Activated CD4-positive, CD25-positive, alpha-beta regulatory T cell treated with anti-CD3 and anti-CD28 coated beads, Interleukin-2, amount 50 U/mL, for 72 hours (primary cell): Measurements from ENCODE around the gene EML2.

ENCODE experiments used
- DNase-seq: peaks from one replicate; pipeline ENCODE4 v3.0.0; 2021

EML2 gene

DNA sequence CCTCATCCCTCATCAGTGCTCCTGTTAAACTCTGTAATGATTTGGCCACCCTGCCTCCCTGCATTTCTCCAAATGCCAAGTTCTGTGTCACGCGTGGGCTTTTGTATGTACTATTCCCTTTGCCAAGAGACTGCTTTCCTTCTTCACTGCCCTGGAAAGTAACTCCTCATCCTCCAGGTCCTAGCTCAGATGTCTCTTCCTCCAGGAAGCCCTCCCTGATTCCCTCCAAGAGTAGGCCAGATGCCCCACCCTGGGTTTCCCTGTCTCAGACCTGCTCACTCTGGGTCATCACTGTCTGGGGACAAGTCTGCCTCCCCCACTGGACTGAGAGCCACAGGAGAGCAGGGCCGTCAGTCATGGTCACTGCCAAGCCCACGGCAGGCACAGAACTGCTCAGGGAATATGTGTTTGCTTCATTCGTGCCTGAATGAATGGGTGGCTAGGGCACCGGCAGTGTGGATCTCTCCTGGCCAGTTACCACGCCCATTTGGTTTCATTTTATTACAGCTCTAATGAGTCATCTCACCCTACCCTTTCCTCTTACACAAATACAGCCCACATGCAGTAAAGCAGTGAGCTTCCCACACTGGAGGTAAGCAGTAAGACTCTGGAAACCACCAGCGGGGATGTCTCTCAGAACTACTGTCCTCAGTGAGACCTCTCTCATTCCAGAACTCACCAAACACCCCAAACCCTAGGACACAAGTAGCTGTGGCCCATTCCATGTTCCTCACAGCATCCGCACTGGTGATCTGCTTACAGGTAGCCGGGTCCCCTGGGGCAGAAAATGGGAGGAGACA, 25.1 kb downstream of the EML2 start:
- no peak for DNase-seq

DNA sequence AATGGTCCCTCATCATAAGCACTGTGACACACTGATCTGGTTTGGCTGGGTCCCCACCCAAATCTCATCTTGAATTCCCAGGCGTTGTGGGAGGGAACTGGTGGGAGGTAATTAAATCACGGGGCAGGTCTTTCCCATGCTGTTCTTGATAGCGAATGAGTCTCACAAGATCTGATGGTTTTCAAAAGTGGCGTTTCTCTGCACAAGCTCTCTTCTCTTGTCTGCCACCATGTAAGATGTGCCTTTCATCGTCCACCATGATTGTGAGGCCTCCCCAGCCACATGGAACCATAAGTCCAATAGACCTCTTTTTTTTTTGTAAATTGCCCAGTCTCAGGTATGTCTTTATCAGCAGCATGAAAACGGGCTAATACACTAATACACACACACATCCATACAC, 30.2 kb downstream of the EML2 start:
- no peak for DNase-seq

DNA sequence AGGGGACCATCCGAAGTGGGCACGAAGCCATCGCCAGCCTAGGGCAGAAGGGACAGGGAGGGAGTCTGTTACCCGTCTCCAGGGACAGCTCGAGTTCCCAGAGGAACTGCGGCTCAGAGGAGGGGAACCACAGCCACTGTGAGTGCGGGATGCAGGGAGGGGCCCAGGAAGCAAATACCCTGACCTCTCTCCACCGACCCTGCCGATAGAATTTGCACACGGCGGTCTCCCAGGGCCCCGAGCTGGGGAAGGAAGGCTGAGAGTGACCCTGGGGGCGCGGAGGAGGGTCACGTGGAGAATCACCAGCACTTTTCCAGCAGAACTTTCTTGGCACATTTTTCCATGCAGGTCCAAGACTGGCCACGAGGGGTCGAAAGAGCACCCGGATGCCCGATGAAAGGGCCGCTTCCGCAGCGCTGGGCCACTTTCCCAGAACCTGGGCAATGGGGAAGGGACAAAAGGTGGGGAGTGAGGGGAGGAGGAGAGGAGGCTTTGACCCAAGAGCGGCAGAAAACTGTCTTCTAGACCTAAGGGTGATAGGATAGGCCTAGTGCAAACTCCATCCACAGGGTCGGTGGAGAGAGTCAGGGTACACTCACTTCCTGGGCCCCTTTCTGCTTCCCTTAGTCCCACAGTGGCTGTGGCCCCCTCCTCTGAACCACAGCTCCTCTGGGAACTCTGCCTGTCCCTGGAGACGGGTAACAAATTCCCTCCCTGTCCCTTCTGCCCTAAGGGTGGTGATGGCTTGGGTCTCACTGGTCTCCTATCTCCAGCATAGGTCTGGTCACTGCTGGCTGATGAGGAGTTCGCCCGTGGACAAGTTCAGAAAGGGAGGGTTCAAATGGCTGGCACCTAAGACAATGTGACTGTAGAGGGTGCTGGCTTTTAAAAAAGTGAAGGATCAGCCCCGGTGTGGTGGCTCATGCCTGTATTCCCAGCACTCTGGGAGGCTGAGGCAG, 31.8 kb downstream of the EML2 start:
- DNase-seq, result peak; percentile 58

DNA sequence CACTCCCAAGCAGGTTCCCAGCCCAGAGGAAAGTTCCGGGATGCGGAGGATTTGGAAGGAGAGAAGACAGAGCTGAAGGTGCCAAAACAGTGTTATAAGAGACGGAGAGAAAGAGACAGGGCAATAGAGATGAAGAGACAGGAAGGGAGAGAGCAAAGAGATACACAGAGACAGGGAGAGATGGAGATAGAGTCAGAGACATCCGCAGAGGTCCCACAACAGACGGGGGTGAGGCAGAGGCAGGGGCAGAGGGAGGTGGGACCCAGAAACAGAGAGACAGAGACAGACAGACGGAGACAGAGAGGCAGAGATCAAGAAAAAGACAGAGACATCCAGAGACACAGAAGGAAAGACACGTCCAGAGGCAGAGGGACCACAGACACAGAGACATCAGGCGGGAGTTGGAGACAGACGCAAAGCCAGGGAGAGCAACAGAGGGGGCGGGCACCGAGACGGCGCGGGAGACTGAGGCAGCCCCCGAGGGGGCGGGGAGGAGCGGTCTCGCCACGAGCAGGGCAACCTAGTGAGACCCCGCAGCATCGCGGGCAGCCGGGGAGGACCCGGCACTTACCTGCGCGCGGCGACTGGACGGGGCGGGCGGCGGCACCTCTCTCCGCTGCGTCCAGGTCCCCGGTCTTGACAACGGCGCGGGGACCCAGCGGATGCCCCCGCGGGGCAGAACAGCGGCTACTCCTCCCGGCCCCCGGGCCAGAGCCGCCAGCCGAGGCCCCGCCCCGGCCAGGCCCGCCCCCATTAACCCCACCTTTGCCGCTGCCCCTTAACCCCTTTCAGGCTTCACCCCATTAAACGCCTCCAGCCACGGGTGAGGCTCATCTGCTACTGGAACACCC, 37.4 kb downstream of the EML2 start, which contains the start of gene GPR4:
GPR4 (minus strand) TSS at position 689 of the 851 bp plus-strand sequence. CDS start 10,346 bp downstream, outside the sequence.
- no peak for DNase-seq

DNA sequence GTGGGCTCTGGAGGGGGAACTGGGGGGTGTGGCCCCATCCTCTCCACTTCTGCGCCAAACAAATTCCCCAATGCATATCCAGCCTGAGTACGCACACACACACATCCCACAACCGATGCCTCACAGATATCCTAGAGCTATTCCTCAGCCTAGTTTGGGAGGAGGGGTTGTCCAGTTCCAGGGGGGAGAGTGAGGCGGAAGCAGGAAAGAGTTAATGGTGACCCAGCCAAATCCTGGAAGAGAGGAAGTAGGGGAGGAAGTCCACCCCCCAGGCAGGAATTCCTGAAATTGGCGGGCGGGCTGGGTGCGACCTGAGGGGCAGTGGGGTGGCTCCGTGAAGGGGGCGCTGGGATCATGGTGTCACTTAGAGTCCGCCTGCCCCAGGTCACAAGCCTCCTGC, 38.1 kb downstream of the EML2 start:
- no peak for DNase-seq

DNA sequence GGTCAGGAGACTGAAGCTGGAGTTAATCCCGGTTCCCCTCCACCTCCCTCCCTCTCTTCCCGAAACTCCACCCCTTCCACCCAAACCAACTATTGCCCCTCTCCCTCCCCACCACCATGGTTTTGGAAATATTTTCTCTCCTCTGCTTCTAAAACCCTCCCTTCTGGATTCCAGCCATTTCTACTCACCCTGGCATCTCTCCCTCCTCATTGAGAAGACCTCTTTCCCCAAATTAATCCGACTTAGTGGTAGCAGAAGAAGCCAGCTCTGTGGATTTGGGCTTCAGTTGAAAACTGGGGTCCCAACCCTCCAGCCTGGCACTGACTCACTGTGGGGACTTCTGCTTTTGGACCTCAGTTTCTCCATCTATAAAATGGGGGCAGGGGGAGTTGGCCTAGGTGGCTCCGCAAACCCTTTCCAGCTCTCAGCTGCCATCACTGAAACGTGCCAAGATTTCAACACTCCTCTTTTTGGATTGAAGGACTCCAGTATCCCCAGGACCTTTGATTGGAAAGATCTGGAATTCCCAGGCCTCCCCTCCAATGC, 38.8 kb downstream of the EML2 start:
- no peak for DNase-seq

DNA sequence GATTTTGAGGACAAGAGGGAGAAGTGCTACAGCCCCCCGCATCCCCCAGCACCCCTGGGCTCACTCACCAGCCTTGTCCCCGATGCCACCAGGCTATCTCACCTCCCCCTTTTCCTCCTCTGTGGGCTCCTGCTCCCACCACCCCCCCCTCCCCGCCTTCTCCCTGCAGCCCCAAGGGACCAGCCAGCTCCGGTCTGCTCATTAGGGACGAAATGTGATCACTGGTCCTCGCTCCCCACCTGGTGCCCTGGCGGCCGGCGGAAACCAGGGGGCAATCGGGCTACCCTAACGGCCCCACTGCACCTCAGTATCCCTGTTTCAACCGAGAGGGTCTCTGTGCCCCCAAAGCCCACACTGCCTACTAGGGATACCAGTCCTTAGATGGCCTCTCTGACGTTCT, 39.9 kb downstream of the EML2 start:
- no peak for DNase-seq

DNA sequence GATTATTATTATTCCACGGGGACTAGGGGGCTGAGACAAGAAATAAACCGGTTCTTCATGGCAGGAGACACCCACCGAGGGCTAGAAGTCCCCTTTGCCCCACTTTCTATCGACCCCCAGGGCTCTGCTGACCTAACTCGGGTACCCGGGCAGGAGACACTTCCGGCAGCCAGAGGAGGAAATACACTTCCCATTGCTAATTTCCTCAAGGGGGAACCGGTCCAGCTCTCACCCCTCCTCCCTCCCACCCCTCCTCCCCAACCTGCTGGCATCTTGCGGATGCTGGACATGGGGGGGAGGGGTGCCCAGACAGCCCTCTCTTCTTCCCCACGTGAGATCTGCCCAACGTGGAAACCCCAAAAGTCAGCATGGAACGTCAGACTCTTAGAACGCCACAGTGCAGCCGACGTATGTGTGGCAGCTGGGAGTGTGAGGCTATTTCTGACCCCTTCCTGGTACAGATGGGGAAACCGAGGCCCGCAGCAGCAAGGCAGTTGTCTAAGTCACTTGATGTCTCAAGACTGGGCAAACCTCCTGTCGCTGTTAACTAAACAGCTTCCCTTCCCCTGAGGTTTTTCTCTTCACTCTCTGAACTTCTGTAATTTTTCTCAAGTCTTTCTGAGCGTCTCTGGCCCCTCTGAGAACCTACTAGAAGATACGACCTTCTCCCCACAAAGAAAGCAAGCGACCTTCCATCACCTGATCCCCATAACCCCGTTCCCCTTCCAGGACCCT, 40.8 kb downstream of the EML2 start:
- no peak for DNase-seq

DNA sequence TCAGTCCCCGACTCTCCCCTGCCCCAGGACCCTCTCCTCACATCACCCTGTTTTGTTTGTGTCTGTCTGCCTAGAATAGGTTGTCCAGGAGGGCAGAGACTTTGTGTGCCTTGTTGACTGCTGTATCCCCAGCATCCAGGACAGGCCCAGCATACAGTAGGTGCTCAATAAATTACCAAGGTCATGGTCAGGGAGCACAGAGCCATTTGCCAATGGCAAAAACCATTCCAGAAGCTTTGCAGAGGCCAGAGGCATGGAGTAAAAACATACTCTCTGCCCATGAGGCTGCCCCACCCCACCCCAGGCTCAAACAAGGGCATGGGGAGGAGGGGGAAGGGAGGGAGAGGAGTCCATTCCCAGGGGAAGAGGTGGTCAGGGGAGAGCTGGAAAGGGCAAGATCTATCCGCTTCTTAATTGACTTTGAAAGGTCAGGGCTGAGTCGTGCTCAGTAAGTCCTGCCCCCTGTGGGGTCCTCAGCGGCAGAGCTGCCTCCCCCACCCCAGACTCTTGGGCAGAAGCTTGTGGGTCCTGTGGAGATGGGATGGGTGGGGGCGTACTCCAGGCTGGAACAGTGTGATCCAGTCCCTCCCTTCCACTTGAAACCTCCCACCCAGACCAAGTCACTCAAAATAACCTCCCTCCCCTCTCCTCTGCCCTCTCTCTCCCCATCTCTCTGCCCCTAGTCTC, 41.6 kb downstream of the EML2 start:
- no peak for DNase-seq

DNA sequence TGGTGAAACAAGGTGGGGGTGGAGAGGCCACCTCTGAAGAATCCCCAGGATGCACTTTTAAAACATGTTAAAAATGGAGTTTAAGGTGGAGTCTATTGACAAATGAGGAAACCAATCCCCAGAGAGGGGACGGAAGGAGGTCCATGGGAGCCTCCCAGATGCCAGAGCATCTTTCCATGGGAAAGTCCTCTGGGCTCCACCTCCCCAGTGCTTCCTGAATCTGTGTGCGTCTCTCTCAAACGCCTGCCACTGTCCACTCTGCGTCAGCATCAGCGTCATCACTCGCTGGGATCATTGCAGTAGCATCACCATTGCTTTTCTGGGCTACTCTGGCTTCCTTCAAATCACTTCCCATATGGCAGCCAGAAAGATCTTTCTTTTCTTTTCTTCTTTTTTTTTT, 43.4 kb downstream of the EML2 start:
- no peak for DNase-seq

DNA sequence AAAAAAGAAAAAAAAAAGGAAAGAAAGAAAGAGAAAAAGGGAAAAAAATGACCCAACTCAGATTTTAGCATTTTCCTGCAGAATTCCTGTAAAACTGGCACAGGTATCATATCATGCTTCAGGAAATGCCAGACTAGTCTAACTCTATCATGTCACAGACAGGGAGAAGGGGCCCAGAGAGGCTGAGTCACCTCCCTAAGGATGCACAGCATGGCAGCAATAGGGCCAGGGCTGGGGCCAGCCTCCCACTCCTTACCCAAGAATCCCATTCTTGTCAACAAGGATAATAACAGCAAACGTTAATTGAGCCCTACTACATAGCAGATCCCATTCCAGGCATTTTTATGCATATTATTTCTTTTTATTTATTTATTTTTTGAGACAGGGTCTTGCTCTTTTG, 45.7 kb downstream of the EML2 start:
- DNase-seq, result no peak

DNA sequence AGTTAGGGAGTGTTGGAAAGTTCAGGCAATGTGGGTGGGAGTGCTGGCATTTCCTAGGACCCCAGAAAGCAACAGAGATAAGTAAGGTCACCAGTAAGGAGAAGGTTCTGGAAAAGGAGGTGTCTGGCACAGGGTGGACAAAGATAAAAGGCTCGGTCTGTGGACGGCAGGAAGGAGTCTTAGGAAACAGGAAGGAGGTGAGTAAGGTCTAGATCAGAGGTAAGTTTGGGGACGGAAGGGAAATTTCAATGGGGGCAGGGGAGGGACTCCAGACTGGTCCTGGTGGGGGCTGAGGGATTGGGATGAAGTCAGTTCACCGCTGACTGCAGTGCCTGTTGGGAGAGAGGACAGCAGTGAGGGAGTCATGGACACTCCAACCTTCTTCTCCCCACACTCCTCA, 46.8 kb downstream of the EML2 start:
- no peak for DNase-seq

DNA sequence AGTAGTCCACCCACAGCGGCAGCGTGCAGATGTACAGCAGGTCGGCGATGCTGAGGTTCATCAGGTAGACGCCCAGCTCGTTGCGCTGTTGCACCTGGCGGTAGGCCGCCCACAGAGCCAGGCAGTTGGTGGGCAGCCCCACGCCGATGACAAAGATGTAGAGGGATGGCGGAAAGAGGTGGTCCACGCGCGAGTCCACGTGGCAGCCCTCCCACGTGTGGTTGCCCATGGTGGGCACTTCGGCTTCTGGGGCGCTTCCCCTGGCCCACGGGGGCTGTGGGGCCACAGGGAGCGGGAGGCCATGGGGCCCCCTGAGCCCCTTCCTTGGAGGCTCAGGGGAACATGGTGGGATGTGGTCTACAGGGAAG, 47.6 kb downstream of the EML2 start:
- no peak for DNase-seq

DNA sequence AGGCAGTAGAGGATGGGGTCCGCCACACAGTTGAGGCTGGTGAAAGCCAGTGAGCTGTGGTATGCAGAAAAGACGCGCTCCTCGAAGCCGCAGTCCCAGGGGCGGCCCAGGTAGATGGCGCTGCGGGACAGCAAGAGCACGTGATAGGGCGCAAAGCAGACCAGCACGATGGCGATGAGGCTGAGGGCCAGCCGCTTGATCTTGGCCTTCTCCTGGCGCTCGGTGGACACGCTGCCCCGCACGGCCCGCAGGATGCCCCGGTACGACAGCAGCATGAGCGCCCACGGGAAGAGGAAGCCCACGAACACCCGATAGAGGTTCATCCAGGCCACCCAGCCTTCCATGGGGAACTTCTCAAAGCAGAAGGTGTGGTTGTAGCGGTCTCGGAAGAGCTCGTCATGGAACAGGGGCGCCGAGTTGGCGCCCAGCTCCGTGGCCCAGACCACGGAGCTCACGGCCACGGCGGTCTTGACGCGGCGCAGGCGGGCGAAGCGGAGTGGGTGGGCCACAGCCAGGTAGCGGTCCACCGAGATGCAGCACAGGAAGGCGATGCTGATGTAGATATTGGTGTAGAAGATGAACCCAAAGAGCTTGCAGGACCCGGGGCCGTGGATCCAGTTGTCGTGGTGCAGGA, 48.1 kb downstream of the EML2 start:
- DNase-seq, result no peak

DNA sequence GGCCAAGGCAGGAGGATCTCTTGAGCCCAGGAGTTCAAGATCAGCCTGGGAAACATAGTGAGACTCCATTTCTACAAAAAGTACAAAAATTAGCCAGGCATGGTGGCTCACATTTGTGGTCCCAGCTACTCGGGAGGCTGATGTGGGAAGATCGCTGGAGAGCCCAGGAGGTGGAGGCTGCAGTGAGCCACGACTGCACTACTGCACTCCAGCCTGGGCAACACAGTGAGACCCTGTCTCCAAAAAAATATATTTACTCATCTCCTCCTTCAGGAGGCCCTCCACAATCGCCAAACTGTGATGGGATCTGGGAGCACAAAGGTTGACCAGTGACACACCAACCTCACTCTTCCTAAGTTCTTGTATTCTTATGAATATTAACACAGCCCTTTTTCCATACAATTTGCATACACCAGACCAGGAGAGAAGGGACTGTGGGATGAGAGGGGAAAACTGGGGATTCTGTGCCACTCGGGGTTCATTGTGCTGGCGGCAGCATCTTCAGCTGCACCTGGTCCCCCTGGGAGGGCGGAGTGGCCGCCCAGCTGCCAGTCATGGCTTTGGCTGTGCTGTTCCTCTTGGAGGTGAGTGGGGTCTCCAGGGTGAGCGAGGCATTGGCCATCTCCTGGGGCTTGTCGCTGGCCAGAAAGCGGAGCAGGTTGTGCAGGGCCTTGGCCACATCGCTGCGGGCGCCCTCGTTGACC, 48.7 kb downstream of the EML2 start:
- no peak for DNase-seq

DNA sequence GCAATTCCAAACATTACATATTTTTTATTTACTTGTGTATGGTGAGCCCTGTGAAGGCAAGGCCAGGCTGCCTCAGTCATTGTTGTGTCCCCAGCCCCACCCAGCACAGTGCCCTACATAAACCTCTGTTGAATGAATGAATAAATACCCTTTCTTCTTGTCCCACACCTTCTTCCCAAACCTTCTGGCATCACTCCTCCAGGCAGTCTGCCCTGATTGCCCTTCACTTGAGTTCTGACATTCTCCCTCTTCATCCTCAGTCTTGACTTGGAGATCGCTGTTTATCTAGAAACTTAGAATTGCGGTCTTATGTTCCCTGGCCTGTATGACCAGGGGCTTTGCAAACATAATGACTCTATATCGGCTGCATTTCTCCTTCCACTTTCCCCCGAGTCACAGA, 49.4 kb downstream of the EML2 start:
- DNase-seq, result no peak

DNA sequence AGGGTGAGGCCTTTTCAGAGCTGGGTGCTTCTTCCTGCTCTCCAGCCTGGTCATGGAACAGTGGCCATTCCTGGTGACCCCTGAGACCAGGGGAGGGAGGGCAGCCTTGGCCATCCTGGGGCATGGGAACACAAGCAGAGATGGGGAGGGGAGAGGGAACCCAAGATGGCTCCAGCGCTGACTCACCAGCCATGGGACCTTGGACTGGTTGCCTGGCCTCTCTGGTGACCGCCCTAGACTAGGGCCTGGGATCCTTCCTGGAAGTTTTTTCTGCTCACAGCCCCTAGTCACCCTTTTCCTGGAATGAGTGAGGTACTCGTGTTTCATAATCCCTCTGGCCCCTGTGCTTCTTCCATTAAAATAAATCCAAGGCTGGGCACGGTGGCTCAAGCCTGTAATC, 51.3 kb downstream of the EML2 start:
- no peak for DNase-seq

DNA sequence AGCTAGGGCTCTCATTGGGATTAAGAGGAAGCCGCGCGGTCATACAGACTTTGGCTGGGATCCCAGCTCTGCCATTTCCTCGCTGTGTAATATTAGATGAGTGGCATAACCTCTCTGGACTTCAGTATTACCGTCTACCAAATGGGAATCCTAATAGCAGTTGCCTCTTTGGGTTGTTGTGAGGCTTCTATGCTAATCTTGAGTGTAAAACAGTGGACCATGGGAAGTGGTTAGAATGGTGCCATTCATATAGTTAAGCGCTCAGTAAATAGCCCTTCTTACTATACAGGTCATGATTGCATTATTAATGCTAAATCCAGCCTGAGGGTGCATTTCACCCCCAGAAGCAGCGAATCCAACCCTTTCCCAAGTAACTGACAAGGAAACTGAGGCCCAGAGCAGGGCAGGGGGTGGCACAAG, 54.0 kb downstream of the EML2 start:
- no peak for DNase-seq

DNA sequence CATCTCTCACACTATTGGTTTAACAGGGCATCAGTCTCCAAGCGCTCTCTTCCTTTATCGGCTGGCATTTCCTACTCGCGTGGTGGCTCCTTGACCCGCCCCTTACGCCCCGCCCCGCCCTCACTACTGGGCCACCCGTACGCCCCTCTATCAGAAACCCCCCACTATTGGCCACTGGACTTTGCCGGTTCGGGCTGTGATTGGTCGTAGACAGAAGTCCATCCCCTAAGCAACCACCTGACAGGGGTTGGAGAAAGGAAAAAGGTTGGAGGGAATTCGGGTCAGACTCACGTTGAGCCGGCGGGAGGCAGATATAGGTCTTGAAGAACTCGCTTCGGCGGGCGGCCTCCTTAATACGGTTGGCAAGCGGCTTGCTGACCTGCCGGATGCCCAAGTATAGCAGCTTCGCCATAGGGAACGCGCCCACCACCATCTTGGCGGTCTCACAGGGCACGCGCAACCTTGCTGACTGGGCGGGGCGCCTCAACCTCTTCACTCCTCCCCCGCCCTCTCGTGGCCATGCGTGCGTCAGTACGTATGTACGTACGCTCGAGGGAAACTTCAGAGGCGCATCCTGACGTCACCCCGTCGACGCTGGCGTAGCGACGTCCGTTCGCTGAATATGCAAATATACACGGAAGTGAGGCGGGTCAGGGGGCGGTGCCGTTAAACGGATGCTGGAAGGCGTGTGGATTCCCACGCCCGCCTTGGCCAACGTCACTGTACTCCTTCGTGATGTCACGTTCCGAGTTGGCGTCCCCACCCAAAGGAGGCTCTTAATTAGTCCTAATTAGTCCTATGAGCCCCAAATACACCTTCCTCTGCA, 54.7 kb downstream of the EML2 start, which contains the start of gene OPA3:
OPA3 (minus strand) TSS at position 471 of the 826 bp plus-strand sequence; CDS start at position 433, 38 bp downstream.
- peak; percentile 97 for DNase-seq
